Measurements from ENCODE around the gene OR5AU1.
A peak's percentile ranks its signal among the peaks of the same experiment; 100 is the strongest.

OR5AU1 gene

GRCh38 chr14:21155963-21156362 lies at the start of gene OR5AU1:
Gene OR5AU1 (minus strand): TSS chr14:21156063. CDS start chr14:21155872, 191 bp downstream.
- no peak for DNase-seq

GRCh38 chr14:21205026-21205677 lies 49.3 kb upstream of the OR5AU1 start:
- DNase-seq = no peak

- DNase-seq = no peak
Measured at GRCh38 chr14:21204167-21205025, 48.5 kb upstream of the OR5AU1 start.

GRCh38 chr14:21203470-21204166 lies 47.8 kb upstream of the OR5AU1 start:
- DNase-seq = no peak

- no peak for DNase-seq
Measured at GRCh38 chr14:21202463-21203358, 46.8 kb upstream of the OR5AU1 start.

- DNase-seq = no peak
Measured at GRCh38 chr14:21201732-21202462, 46.0 kb upstream of the OR5AU1 start.

GRCh38 chr14:21200752-21201461 lies 45.0 kb upstream of the OR5AU1 start:
- no peak for DNase-seq

GRCh38 chr14:21199611-21200560 lies 44.0 kb upstream of the OR5AU1 start:
- no peak for DNase-seq

- DNase-seq = no peak
Measured at GRCh38 chr14:21197418-21198205, 41.7 kb upstream of the OR5AU1 start.

- no peak for DNase-seq
Measured at GRCh38 chr14:21194597-21194996, 38.7 kb upstream of the OR5AU1 start.

GRCh38 chr14:21192875-21193535 lies 37.1 kb upstream of the OR5AU1 start:
- DNase-seq = no peak

- no peak for DNase-seq
Measured at GRCh38 chr14:21192447-21192822, 36.6 kb upstream of the OR5AU1 start.

- DNase-seq = peak; percentile 69
Measured at GRCh38 chr14:21191809-21192446, 36.1 kb upstream of the OR5AU1 start.

GRCh38 chr14:21191261-21191808 lies 35.5 kb upstream of the OR5AU1 start:
- no peak for DNase-seq

- no peak for DNase-seq
Measured at GRCh38 chr14:21185491-21185890, 29.6 kb upstream of the OR5AU1 start.

- DNase-seq = no peak
Measured at GRCh38 chr14:21184254-21184653, 28.4 kb upstream of the OR5AU1 start.

- no peak for DNase-seq
Measured at GRCh38 chr14:21182166-21182565, 26.3 kb upstream of the OR5AU1 start.

- no peak for DNase-seq
Measured at GRCh38 chr14:21171128-21171527, 15.3 kb upstream of the OR5AU1 start.

Data from activated effector memory CD4-positive, alpha-beta T cell treated with Interleukin-2 at 50 U/mL for 16 hours (primary cell).